NCI-H2227 (cell line): Measurements from ENCODE around the gene MAP1LC3B2.

Experiments
- DNase-seq: peaks from one replicate; lab custom pipeline; 2025; ENCODE audit not compliant: unreplicated experiment; lab: John Stamatoyannopoulos, UW

Gene MAP1LC3B2

GRCh38 chr12:116591855-116592637 is 32.9 kb downstream of the MAP1LC3B2 start:
- no peak for DNase-seq

- DNase-seq: no peak
These were observed 33.5 kb downstream of the MAP1LC3B2 start for GRCh38 chr12:116592731-116593130.

- DNase-seq: no peak
These were observed 35.3 kb downstream of the MAP1LC3B2 start for GRCh38 chr12:116594325-116595038.

- no peak for DNase-seq
These were observed 36.0 kb downstream of the MAP1LC3B2 start for GRCh38 chr12:116595186-116595585.

GRCh38 chr12:116595672-116596071 is 36.5 kb downstream of the MAP1LC3B2 start:
- DNase-seq: no peak

- no peak for DNase-seq
These were observed 38.7 kb downstream of the MAP1LC3B2 start for GRCh38 chr12:116597886-116598285.

GRCh38 chr12:116598311-116599284 is 39.4 kb downstream of the MAP1LC3B2 start:
- no peak for DNase-seq

GRCh38 chr12:116599285-116600136 is 40.3 kb downstream of the MAP1LC3B2 start:
- DNase-seq: peak; percentile 72

- DNase-seq: no peak
These were observed 42.1 kb downstream of the MAP1LC3B2 start for GRCh38 chr12:116600959-116601918.

- no peak for DNase-seq
These were observed 43.0 kb downstream of the MAP1LC3B2 start for GRCh38 chr12:116601933-116602810.

- no peak for DNase-seq
These were observed 44.5 kb downstream of the MAP1LC3B2 start for GRCh38 chr12:116603546-116604177.

- DNase-seq: no peak
These were observed 45.2 kb downstream of the MAP1LC3B2 start for GRCh38 chr12:116604178-116604895.

- no peak for DNase-seq
These were observed 45.9 kb downstream of the MAP1LC3B2 start for GRCh38 chr12:116604951-116605641.

GRCh38 chr12:116606397-116606796 is 47.2 kb downstream of the MAP1LC3B2 start:
- DNase-seq: no peak

- no peak for DNase-seq
These were observed 47.9 kb downstream of the MAP1LC3B2 start for GRCh38 chr12:116607039-116607438.

GRCh38 chr12:116609319-116610114 is 50.3 kb downstream of the MAP1LC3B2 start:
- DNase-seq: no peak
